ENCODE measurements around the gene PCMTD2.

Gene PCMTD2

DNA sequence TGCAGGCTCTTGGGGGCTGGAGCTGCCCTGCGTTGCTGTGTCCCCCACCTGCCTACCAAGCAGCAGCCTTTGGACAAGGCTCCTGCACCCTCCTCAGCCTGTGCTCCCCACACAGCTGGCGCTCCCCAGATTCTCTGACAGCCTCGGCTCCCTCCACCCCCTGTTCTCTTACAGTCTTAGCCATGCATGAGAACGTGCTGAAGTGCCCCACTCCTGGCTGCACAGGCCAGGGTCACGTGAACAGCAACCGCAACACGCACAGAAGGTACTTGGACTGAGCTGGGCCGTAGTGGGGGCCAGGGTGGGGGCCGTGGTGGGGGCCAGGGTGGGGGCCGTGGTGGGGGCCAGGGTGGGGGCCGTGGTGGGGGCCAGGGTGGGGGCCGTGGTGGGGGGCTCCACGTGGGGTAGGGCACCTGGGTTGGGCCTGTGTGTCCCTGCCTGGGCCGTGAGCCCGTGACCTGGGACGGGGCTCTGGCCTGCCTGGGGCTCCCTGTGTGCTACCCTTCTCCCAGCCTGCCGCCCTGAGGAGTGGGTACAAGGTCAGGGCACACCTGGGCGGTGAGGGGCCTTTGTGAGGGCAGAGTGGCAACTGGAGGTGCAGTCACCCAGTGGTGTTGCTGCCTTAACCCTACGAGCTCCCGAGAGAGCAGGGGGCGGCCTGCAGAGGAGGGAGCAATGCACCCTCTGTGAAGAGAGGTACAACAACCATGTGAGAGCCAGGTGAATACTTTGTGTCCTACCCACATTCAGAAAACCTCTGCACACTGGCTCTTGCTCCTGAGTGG lies 43.5 kb upstream of the PCMTD2 start:
- H3K27ac ChIP-seq, result no peak overlapping the region
- TF ChIP-seq, protein P1, sequence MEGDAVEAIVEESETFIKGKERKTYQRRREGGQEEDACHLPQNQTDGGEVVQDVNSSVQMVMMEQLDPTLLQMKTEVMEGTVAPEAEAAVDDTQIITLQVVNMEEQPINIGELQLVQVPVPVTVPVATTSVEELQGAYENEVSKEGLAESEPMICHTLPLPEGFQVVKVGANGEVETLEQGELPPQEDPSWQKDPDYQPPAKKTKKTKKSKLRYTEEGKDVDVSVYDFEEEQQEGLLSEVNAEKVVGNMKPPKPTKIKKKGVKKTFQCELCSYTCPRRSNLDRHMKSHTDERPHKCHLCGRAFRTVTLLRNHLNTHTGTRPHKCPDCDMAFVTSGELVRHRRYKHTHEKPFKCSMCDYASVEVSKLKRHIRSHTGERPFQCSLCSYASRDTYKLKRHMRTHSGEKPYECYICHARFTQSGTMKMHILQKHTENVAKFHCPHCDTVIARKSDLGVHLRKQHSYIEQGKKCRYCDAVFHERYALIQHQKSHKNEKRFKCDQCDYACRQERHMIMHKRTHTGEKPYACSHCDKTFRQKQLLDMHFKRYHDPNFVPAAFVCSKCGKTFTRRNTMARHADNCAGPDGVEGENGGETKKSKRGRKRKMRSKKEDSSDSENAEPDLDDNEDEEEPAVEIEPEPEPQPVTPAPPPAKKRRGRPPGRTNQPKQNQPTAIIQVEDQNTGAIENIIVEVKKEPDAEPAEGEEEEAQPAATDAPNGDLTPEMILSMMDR (IDR thresholded peaks at IDR 0.05), result no peak
- no peak for TF ChIP-seq ZFX (IDR thresholded peaks at IDR 0.05; ENCODE audit: borderline replicate concordance)

DNA sequence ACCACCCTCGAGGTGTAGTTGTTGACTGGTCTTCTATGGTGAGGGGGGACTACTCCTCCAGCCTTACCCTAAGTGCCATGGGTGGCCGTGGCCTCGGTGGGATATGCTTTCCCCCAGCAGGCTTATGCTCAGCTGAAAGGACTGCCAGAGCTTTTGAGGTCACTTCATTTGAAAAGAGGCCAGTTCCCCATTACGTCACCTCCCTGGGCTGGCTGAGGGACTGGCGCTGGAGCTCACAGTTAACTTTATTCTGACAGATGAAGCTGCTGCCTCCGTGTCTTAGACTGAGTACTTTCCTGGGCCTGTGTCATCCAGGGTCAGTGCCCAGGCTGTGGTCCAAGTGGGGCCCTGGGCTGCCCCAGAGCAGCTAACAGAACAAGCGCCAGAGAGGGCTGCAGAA lies 42.8 kb upstream of the PCMTD2 start:
- no peak overlapping the region for H3K27ac ChIP-seq
- TF ChIP-seq, protein P1 (IDR thresholded peaks at IDR 0.05), result no peak
- no peak for TF ChIP-seq ZFX (IDR thresholded peaks at IDR 0.05; ENCODE audit: borderline replicate concordance)

DNA sequence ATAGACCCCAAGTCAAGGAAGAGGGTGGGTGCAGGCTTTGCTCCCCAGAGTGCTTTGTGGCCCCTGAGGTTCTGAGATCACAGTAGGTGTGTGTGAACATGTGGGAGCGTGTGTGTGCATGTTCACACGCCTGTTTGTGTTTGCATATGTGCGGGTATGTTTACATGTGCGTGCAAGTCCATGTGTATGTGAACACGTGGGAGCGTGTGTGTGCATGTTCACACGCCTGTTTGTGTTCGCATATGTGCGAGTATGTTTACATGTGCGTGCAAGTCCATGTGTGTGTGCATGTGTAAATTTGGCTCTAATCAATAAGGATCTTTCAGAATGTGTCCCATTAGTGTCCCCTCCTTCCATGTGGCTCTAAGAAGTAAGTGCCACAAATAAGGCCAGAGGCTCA lies 41.4 kb upstream of the PCMTD2 start:
- no peak overlapping the region for H3K27ac ChIP-seq
- TF ChIP-seq ZFX (IDR thresholded peaks at IDR 0.05; ENCODE audit: borderline replicate concordance), result no peak
- TF ChIP-seq, protein P1 (IDR thresholded peaks at IDR 0.05), result no peak

DNA sequence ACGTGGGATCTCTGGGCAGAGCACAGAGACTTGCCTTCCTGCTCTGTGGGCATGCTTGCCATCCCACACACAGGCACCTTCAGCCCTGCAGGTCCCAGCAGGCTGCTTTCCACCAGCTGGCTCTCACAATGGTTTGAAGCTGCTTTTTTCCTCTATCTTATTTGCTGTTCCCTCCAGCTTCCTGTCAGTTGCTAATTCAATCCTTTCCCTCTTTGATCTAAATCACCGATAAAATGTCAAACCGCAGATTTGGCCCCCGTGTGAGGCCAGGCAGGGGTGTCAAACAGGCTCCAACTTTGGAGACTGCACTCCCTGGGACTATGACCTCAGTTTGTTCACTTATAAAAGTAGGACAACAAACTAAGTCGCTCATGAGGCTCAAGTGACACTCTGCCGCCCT lies 40.6 kb upstream of the PCMTD2 start:
- H3K27ac ChIP-seq, result no peak overlapping the region
- no peak for TF ChIP-seq ZFX (IDR thresholded peaks at IDR 0.05; ENCODE audit: borderline replicate concordance)
- TF ChIP-seq, protein P1 (IDR thresholded peaks at IDR 0.05), result no peak

DNA sequence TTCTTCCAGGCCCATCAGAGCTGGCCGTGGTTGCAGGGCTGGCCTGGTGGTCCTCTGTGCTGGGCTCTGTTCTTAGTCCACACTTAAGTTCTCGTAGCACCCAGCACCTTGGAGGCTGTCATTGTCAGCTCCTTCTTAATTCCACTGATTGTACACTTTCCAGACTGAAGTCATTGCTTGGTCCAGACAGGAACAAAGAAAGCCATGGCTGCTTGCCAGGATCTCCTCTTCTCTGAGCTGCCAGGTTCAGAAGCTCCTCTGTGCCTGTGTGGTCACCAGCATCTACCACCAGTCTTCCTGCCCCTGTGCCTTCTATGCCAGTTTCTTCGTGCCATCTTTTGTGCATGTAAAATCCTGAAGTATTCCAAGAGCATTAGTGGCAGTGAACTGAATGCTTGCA lies 39.5 kb upstream of the PCMTD2 start:
- H3K27ac ChIP-seq, result no peak overlapping the region
- no peak for TF ChIP-seq ZFX (IDR thresholded peaks at IDR 0.05; ENCODE audit: borderline replicate concordance)
- TF ChIP-seq, protein P1 (IDR thresholded peaks at IDR 0.05), result no peak

DNA sequence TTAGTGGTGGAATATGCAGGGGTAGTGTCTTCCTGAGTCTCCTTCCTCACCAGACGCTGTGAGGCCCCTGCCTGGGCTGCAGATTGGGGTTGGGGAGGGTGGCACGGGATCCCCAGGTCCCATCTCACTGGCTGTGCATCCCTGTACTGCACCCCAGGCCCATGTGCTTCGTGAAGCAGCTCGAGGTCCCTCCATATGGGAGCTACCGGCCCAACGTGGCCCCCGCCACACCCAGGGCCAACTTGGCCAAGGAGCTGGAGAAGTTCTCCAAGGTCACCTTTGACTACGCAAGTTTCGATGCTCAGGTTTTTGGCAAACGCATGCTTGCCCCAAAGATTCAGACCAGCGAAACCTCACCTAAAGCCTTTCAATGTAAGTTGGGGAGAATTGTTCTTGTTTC lies 38.6 kb upstream of the PCMTD2 start:
- H3K27ac ChIP-seq, result no peak overlapping the region
- TF ChIP-seq ZFX (IDR thresholded peaks at IDR 0.05; ENCODE audit: borderline replicate concordance), result no peak
- TF ChIP-seq, protein P1 (IDR thresholded peaks at IDR 0.05), result no peak

DNA sequence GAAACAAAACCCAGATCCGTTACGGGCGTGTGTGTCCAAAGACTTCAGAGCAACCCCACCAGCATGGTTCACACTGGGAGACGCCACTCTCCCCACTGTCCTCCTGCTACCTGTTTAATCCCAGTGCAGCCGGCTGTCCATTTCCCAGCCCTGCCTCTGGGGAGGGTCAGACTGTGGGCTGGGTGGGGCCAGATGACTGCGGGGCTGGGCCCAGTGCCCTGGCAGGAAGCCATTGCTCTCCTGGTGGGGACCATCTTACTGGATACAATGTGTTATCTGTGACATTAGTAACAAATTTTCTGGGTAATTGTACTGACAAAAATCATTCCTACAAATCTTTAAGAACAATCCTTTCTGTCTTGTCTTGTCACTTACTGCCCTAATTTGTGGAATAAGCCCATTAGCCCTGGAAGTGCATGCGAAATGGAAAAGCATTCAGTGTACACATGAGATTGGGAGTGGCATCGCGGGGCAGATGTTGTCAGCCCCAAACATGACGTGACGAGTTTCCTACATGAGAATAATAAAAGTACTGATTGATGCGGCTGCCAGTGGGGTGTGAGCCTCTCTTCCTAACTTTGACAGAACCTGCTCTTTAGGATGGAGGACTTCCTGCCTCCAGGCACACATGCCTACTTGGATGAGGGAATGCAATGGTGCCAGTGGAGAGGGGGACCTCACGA lies 37.9 kb upstream of the PCMTD2 start:
- no peak overlapping the region for H3K27ac ChIP-seq
- no peak for TF ChIP-seq ZFX (IDR thresholded peaks at IDR 0.05; ENCODE audit: borderline replicate concordance)
- TF ChIP-seq, protein P1 (IDR thresholded peaks at IDR 0.05), result no peak
